Measurements from ENCODE around the gene GALNT7.
A peak's percentile ranks its signal among the peaks of the same experiment; 100 is the strongest.
"Not testable (repeated sequence)": the region's sequence is repeated elsewhere in the genome, so short reads cannot be mapped to it uniquely, and the experiment has no call there.

GALNT7 gene, protein sequence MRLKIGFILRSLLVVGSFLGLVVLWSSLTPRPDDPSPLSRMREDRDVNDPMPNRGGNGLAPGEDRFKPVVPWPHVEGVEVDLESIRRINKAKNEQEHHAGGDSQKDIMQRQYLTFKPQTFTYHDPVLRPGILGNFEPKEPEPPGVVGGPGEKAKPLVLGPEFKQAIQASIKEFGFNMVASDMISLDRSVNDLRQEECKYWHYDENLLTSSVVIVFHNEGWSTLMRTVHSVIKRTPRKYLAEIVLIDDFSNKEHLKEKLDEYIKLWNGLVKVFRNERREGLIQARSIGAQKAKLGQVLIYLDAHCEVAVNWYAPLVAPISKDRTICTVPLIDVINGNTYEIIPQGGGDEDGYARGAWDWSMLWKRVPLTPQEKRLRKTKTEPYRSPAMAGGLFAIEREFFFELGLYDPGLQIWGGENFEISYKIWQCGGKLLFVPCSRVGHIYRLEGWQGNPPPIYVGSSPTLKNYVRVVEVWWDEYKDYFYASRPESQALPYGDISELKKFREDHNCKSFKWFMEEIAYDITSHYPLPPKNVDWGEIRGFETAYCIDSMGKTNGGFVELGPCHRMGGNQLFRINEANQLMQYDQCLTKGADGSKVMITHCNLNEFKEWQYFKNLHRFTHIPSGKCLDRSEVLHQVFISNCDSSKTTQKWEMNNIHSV

DNA sequence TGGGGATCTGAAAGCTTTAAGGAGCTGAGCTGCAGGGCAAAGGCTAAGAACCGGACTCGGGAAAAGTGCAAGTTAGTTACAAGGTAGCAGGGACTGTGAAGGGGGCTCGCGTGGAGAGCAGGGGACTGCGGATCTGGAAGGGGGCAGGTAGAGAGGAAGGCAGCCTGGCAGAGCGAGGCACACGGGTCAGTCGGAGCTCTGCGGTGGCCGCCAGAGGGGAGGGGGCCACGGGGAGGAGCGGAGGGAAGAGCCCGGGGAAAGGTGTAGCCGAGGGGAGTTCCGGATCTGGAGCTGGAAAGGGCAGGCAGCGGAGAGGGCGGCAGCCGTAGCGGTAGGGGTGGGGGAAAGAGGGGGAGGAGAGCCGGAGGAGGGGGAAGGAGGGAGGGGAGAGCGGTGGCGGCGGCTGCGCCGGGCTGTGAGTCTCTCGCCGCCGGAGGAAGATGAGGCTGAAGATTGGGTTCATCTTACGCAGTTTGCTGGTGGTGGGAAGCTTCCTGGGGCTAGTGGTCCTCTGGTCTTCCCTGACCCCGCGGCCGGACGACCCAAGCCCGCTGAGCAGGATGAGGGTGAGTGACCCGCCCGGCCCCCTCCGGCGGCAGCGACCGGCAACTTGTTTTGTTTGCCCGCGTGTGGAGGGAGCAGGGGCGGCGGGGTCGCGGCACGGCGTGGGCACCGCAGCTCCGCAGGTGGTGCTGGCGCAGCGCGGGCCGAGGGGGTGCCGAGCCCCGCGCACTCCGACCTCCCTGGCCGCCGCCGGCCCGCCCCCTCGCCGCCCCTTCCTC lies at the start of gene GALNT7:
Gene GALNT7, plus strand, starts transcription at position 416 of the 782 bp plus-strand sequence. Its CDS starts 25 bp downstream, at position 441.
- peak; percentile 93 for DNase-seq
- H3K27me3 ChIP-seq (ENCODE audit: insufficient read depth, low read depth, severe bottlenecking), result no peaks in the 10 kb centered on the region
- TF ChIP-seq, protein P1, sequence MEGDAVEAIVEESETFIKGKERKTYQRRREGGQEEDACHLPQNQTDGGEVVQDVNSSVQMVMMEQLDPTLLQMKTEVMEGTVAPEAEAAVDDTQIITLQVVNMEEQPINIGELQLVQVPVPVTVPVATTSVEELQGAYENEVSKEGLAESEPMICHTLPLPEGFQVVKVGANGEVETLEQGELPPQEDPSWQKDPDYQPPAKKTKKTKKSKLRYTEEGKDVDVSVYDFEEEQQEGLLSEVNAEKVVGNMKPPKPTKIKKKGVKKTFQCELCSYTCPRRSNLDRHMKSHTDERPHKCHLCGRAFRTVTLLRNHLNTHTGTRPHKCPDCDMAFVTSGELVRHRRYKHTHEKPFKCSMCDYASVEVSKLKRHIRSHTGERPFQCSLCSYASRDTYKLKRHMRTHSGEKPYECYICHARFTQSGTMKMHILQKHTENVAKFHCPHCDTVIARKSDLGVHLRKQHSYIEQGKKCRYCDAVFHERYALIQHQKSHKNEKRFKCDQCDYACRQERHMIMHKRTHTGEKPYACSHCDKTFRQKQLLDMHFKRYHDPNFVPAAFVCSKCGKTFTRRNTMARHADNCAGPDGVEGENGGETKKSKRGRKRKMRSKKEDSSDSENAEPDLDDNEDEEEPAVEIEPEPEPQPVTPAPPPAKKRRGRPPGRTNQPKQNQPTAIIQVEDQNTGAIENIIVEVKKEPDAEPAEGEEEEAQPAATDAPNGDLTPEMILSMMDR (IDR thresholded peaks at IDR 0.05; ENCODE audit: low read depth, low read length), result no peak

DNA sequence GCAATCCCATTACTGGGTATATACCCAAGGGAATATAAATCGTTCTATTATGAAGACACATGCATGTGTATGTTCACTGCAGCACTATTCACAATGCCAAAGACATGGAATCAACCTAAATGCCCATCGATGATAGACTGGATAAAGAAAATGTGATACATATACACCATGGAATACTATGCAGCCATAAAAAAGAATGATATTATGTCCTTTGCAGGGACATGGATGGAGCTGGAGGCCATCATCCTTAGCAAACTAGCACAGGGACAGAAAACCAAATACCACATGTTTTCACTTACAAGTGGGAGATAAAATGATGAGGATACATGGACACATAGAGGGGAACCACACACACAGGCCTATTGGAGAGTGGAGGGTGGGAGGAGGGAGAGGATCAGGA lies 49.8 kb upstream of the GALNT7 start:
- not testable (repeated sequence) for H3K27me3 ChIP-seq (ENCODE audit: insufficient read depth, low read depth, severe bottlenecking); H3K9me3 ChIP-seq (ENCODE audit: severe bottlenecking); H3K36me3 ChIP-seq; H3K4me3 ChIP-seq (ENCODE audit: low read depth, low read length); DNase-seq; H3K27ac ChIP-seq

More for the DNA sequence above, at the start of gene GALNT7:
- Histone ChIP-seq H3K9me3 (ENCODE audit: severe bottlenecking) (no peaks in the 10 kb centered on the region), H3K4me3 (ENCODE audit: low read depth, low read length) (peak within 1 kb of the TSS; percentile 87), H3K27ac (peak within 1 kb of the TSS; percentile 85), H3K36me3 (no peaks in the 10 kb centered on the region)

DNA sequence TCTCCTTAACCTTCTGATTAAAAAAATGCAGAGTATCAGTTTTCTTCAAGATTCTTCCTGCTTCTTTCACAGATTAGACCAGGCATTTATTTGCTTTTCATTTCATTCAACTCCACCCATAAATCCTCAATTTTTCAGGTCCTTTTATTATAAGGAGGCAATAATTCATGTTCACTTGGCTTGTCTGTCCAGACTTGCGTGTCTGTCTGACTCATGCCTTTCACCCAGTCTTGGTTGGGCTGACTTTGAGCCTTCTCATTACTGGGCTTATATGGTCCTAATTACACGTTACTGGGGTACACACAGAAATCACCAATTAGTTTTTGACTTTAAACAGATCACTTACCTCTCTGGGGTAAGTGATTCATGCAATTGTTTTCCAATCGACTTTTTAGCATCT lies 48.8 kb upstream of the GALNT7 start:
- TF ChIP-seq, protein P1 (IDR thresholded peaks at IDR 0.05; ENCODE audit: low read depth, low read length), result no peak
- H3K9me3 ChIP-seq (ENCODE audit: severe bottlenecking), result no peaks in the 10 kb centered on the region
- H3K4me3 ChIP-seq (ENCODE audit: low read depth, low read length), result no peak overlapping the region
- no peak overlapping the region for H3K27ac ChIP-seq
- DNase-seq, result no peak
- H3K36me3 ChIP-seq, result no peaks in the 10 kb centered on the region
- H3K27me3 ChIP-seq (ENCODE audit: insufficient read depth, low read depth, severe bottlenecking), result no peaks in the 10 kb centered on the region

DNA sequence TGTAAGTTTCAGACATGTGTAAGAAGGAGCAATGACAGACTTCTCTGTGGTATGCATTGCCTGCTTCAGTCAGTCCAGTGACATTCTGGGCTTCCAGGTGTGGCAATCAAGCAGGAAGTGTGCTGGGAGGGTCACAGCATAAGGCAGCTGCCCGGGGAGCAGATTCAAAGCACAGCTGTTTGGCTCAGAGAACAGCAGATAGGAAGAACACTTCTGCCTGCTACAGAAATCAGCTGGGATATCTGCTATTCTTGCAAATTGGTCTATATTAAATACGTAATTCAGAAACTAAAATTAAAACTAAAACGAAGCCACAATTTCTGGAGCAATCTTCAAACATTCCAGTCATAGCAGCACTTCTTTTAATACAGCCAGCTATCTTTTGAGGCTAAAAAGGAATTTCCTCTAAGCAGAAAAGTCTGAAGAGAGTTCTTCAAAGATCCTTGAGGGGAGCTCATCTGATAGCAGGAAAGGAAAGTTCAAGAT lies 47.5 kb upstream of the GALNT7 start:
- H3K9me3 ChIP-seq (ENCODE audit: severe bottlenecking), result no peaks in the 10 kb centered on the region
- no peaks in the 10 kb centered on the region for H3K27me3 ChIP-seq (ENCODE audit: insufficient read depth, low read depth, severe bottlenecking)
- H3K36me3 ChIP-seq, result no peaks in the 10 kb centered on the region
- DNase-seq, result no peak
- H3K4me3 ChIP-seq (ENCODE audit: low read depth, low read length), result no peak overlapping the region
- no peak overlapping the region for H3K27ac ChIP-seq
- TF ChIP-seq, protein P1 (IDR thresholded peaks at IDR 0.05; ENCODE audit: low read depth, low read length), result no peak

DNA sequence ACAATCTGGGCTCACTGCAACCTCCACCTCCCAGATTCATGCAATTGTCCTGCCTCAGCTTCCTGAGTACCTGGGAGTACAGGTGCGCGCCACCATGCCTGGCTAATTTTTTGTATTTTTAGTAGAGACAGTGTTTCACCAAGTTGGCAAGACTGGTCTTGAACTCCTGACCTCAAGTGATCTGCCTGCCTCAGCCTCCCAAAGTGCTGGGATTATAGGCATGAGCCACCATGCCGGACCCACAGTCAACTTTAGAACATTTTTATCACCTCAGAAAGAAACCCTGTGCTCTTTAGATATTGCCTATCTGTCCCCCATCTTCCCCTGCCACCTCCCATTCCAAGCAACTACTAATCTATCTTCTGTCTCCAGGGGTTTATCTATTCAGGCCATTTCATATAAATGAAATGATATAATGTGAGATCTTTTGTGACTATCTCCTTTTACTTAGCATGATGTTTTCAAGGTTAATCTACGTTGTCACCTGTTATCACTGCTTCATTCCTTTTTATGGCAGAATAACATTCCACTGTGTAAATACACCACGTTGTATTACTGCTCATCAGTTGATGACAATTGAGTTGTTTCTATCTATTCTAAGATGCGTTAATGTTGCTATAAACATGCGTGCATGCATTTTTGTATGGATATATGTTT lies 44.3 kb upstream of the GALNT7 start:
- TF ChIP-seq, protein P1 (IDR thresholded peaks at IDR 0.05; ENCODE audit: low read depth, low read length), result no peak
- DNase-seq, result no peak
- Histone ChIP-seq H3K4me3 (ENCODE audit: low read depth, low read length) (no peak overlapping the region), H3K27me3 (ENCODE audit: insufficient read depth, low read depth, severe bottlenecking) (no peaks in the 10 kb centered on the region), H3K27ac (no peak overlapping the region), H3K36me3 (no peaks in the 10 kb centered on the region), H3K9me3 (ENCODE audit: severe bottlenecking) (no peaks in the 10 kb centered on the region)
